Aorta (tissue), 5 donors: ENCODE measurements around the gene OR2H1. TPM values are rescaled to one million over a fixed set of nuclear protein-coding genes. Genes with fewer than 3 reads are reported as not detected.
"Not testable (repeated sequence)": the region's sequence is repeated elsewhere in the genome, so short reads cannot be mapped to it uniquely, and the experiment has no call there.

ENCODE experiments used
- ATAC-seq: fragments of 200-7000 bp; cut with Tn5 transposase; one replicate; pipeline ENCODE4 v1.9.1; 2022; ENCODE audit warnings: moderate library complexity; ENCODE audit not compliant: low FRiP score
- DNase-seq, 2 donors: peaks; one replicate each; pipeline ENCODE4 v3.0.0-alpha.2; 2020
- H3K27ac ChIP-seq, 2 donors: one replicate each; pipeline ENCODE4 v1.5.1; 2013; ENCODE audit warnings: low read length in 2 of 2, mild to moderate bottlenecking in 2 of 2, moderate library complexity in 2 of 2, control low read depth in 1 of 2, inconsistent platforms in 1 of 2, low read depth in 1 of 2
- H3K27me3 ChIP-seq, 2 donors: one replicate each; pipeline ENCODE4 v1.6.1; 2013; ENCODE audit warnings: control low read depth in 1 of 2, low read length in 1 of 2, mild to moderate bottlenecking in 1 of 2, moderate library complexity in 1 of 2; ENCODE audit not compliant: insufficient read depth in 2 of 2, control insufficient read depth in 1 of 2
- H3K36me3 ChIP-seq, 2 donors: one replicate each; pipeline ENCODE4 v1.6.1; 2013; ENCODE audit warnings: control low read depth in 1 of 2, low read length in 1 of 2, mild to moderate bottlenecking in 1 of 2; ENCODE audit not compliant: insufficient read depth in 2 of 2, control insufficient read depth in 1 of 2
- H3K4me1 ChIP-seq, 2 donors: one replicate each; pipeline ENCODE4 v1.6.1; 2013; ENCODE audit warnings: low read length in 2 of 2, control low read depth in 1 of 2, mild to moderate bottlenecking in 1 of 2, moderate library complexity in 1 of 2; ENCODE audit not compliant: insufficient read depth in 2 of 2, control insufficient read depth in 1 of 2
- H3K4me3 ChIP-seq, 2 donors: one replicate each; pipeline ENCODE4 v1.5.1; 2013; ENCODE audit warnings: low read length in 2 of 2, control low read depth in 1 of 2, mild to moderate bottlenecking in 1 of 2
- H3K9me3 ChIP-seq: one replicate; pipeline ENCODE4 v1.6.1; 2013; ENCODE audit warnings: mild to moderate bottlenecking, low read length; ENCODE audit not compliant: control insufficient read depth
- WGBS, 2 donors: extraction: QIAGEN DNeasy Blood & Tissue Kit; methylation state at CpG; one replicate each; pipeline ENCODE4 v1.1.7; 2013; 5-methylcytosine and 5-hydroxymethylcytosine counted together
- intact Hi-C, 2 donors: fragments of 100-400 bp; cut with DNase I; formaldehyde crosslinking; loops; one replicate each; pipeline versions ENCODE4 v1.14.2 to v1.15.0; 2022
- long read RNA-seq, 2 donors: library from polyadenylated mRNA; unstranded; transcript quantifications; one replicate each; pipeline ENCODE4 v2.0.0, GENCODE V29; 2020 to 2021
- polyA plus RNA-seq, 2 donors: library from polyadenylated mRNA; stranded (reverse); fragments of 200-250 nt; gene quantifications; one replicate each; pipeline ENCODE4 v1.2.3, GENCODE V29; 2013
- total RNA-seq, 2 donors: library from RNA; stranded (reverse); fragmentation: NEBNext Ultra II Directional; extraction: Animal tissue kit (Norgen Biotek cat#: 25700); gene quantifications; one replicate each; pipeline ENCODE4 v1.2.1, GENCODE V29; 2021
- donor health status: healthy with polysubstance abuse.
- donor health status: Bipolar disorder and iron deficiency.
- donor health status: DM: no; HTN: no; CAD: no.
- donor health status: DM: no; HTN: no; CAD: no.
- donor health status: DM: yes; HTN: yes; CAD: no.

The OR2H1 gene
- total RNA-seq (not detected), polyA plus RNA-seq (not detected)
- long read RNA-seq, donor 1 = 0 reads
- long read RNA-seq, donor 2 = 0 reads

GRCh38 chr6:29456971-29457370, at the start of gene OR2H1, which contains the start of gene OR11A1:
Gene OR2H1 (plus strand): TSS chr6:29457155. CDS start chr6:29461770, 4,615 bp downstream.
Gene OR11A1 (minus strand): TSS chr6:29457071. CDS start chr6:29427641, 29,430 bp downstream.
- ATAC-seq = no peak
- H3K4me3 ChIP-seq = no peak within 1 kb of the TSS
- intact Hi-C loops = no loop called here
- H3K27me3 ChIP-seq = no peaks in the 10 kb centered on the region
- 55 to 68% methylated on average over 2 of the region's 2 CpGs for WGBS, 2 donors
- no peaks in the 10 kb centered on the region for H3K9me3 ChIP-seq
- H3K36me3 ChIP-seq = no peaks in the 10 kb centered on the region
- no peak within 1 kb of the TSS for H3K27ac ChIP-seq
- DNase-seq = no peak
- H3K4me1 ChIP-seq = no peaks in the 10 kb centered on the region

- DNase-seq = no peak
- Histone ChIP-seq H3K27ac (no peak within 1 kb of the TSS), H3K9me3 (no peaks in the 10 kb centered on the region), H3K36me3 (no peaks in the 10 kb centered on the region), H3K27me3 (no peaks in the 10 kb centered on the region), H3K4me1 (no peaks in the 10 kb centered on the region), H3K4me3 (no peak within 1 kb of the TSS)
- intact Hi-C loops = no loop called here
- ATAC-seq = no peak
Measured at GRCh38 chr6:29414588-29414987, 42.4 kb upstream of the OR2H1 start, which contains the start of gene OR12D1. Gene OR12D1 (plus strand): TSS chr6:29414928.

GRCh38 chr6:29419516-29419915, 37.4 kb upstream of the OR2H1 start:
- intact Hi-C loops = no loop called here
- WGBS, 2 donors = 49 to 58% methylated on average over 3 of the region's 3 CpGs

GRCh38 chr6:29424168-29424567, 32.8 kb upstream of the OR2H1 start:
- no peak overlapping the region for H3K4me3 ChIP-seq
- 74 to 88% methylated on average over 2 of the region's 2 CpGs for WGBS, 2 donors
- no peak for DNase-seq
- no peak for ATAC-seq
- H3K27ac ChIP-seq = no peak overlapping the region
- H3K27me3 ChIP-seq = no peaks in the 10 kb centered on the region
- H3K4me1 ChIP-seq = no peaks in the 10 kb centered on the region
- intact Hi-C loops = no loop called here
- no peaks in the 10 kb centered on the region for H3K36me3 ChIP-seq
- no peaks in the 10 kb centered on the region for H3K9me3 ChIP-seq

More at GRCh38 chr6:29419516-29419915, 37.4 kb upstream of the OR2H1 start:
- ATAC-seq (no peak), DNase-seq (no peak)
- Histone ChIP-seq H3K4me3 (no peak overlapping the region), H3K27me3 (no peaks in the 10 kb centered on the region), H3K27ac (no peak overlapping the region), H3K36me3 (no peaks in the 10 kb centered on the region), H3K4me1 (no peaks in the 10 kb centered on the region), H3K9me3 (no peaks in the 10 kb centered on the region)

- ATAC-seq = no peak
- H3K9me3 ChIP-seq = no peaks in the 10 kb centered on the region
- H3K27me3 ChIP-seq = no peaks in the 10 kb centered on the region
- H3K36me3 ChIP-seq = no peaks in the 10 kb centered on the region
- 21 to 33% methylated on average over 2 of the region's 2 CpGs for WGBS, 2 donors
- no peak for DNase-seq
- no peaks in the 10 kb centered on the region for H3K4me1 ChIP-seq
- no peak overlapping the region for H3K27ac ChIP-seq
- intact Hi-C loops = no loop called here
- no peak overlapping the region for H3K4me3 ChIP-seq
Measured at GRCh38 chr6:29424575-29424974, 32.4 kb upstream of the OR2H1 start.

GRCh38 chr6:29425075-29425474, 31.9 kb upstream of the OR2H1 start:
- WGBS, 2 donors = 34% methylated on average over 1 of the region's 1 CpG
- H3K4me1 ChIP-seq = no peaks in the 10 kb centered on the region
- no peak overlapping the region for H3K27ac ChIP-seq
- H3K4me3 ChIP-seq = no peak overlapping the region
- no peaks in the 10 kb centered on the region for H3K9me3 ChIP-seq
- H3K36me3 ChIP-seq = no peaks in the 10 kb centered on the region
- DNase-seq (no peak), ATAC-seq (no peak)
- H3K27me3 ChIP-seq = no peaks in the 10 kb centered on the region
- intact Hi-C loops = no loop called here

- Histone ChIP-seq H3K9me3 (no peaks in the 10 kb centered on the region), H3K27me3 (no peaks in the 10 kb centered on the region), H3K4me1 (no peaks in the 10 kb centered on the region), H3K4me3 (no peak overlapping the region), H3K27ac (no peak overlapping the region), H3K36me3 (no peaks in the 10 kb centered on the region)
- no peak for ATAC-seq
- 85 to 89% methylated on average over 3 of the region's 3 CpGs for WGBS, 2 donors
- intact Hi-C loops = no loop called here
- no peak for DNase-seq
Measured at GRCh38 chr6:29426654-29427053, 30.3 kb upstream of the OR2H1 start.

- not testable (repeated sequence) for H3K27ac ChIP-seq, ATAC-seq
- WGBS, 2 donors = 68 to 79% methylated on average over 18 of the region's 18 CpGs
Measured at GRCh38 chr6:29436730-29437129, 20.2 kb upstream of the OR2H1 start.

GRCh38 chr6:29439006-29439405, 17.9 kb upstream of the OR2H1 start, which contains the start of gene OR10C1:
Gene OR10C1 (plus strand): TSS chr6:29439306. CDS start chr6:29440016, 710 bp downstream.
- DNase-seq = no peak
- no peaks in the 10 kb centered on the region for H3K4me1 ChIP-seq

More at GRCh38 chr6:29436730-29437129, 20.2 kb upstream of the OR2H1 start:
- H3K4me1 ChIP-seq, H3K9me3 ChIP-seq, H3K36me3 ChIP-seq, intact Hi-C loops, H3K27me3 ChIP-seq, H3K4me3 ChIP-seq, DNase-seq: not testable (repeated sequence)

More at GRCh38 chr6:29439006-29439405, 17.9 kb upstream of the OR2H1 start, which contains the start of gene OR10C1:
- Histone ChIP-seq H3K4me3 (no peak within 1 kb of the TSS), H3K27ac (no peak within 1 kb of the TSS), H3K9me3 (no peaks in the 10 kb centered on the region), H3K36me3 (no peaks in the 10 kb centered on the region), H3K27me3 (no peaks in the 10 kb centered on the region)
- intact Hi-C loops = no loop called here
- no peak for ATAC-seq
